ENCODE data around the gene ABCC3. TPM values are rescaled to one million over a fixed set of nuclear protein-coding genes. Genes with fewer than 3 reads are reported as not detected.

Gene ABCC3
- total RNA-seq, 2 experiments from 2014 or later, result not detected

Other genes with a start within 250 kb of the ABCC3 start
- gene LRRC59, start 237.4 kb upstream of the ABCC3 start, total RNA-seq, result 10 to 100 TPM; 71.5 to 82.6 TPM
- 10 to 100 TPM; 34.6 to 49.4 TPM for gene ACSF2, start 208.7 kb upstream of the ABCC3 start, total RNA-seq
- gene CHAD, start 166.0 kb upstream of the ABCC3 start, total RNA-seq, result not detected
- 10 to 100 TPM; 30.3 to 33.2 TPM for gene RSAD1, start 156.0 kb upstream of the ABCC3 start, total RNA-seq
- 10 to 100 TPM in 1 of 2 experiments, 1 to 10 TPM in 1; 6.7 to 13.9 TPM for gene MYCBPAP, start 126.4 kb upstream of the ABCC3 start, total RNA-seq
- gene EPN3, start 102.1 kb upstream of the ABCC3 start, total RNA-seq, result not detected
- gene SPATA20, start 87.7 kb upstream of the ABCC3 start, total RNA-seq, result 10 to 100 TPM; 29.9 to 35.2 TPM
- gene CACNA1G, start 74.2 kb upstream of the ABCC3 start, total RNA-seq, result not detected
- 10 to 100 TPM; 30.5 to 39.3 TPM for gene ANKRD40, start 73.0 kb downstream of the ABCC3 start, total RNA-seq
- gene LUC7L3, start 84.7 kb downstream of the ABCC3 start, total RNA-seq, result 100 to 1,000 TPM; 147 to 193 TPM
- gene ANKRD40CL, start 132.6 kb downstream of the ABCC3 start, total RNA-seq, result not detected
- gene WFIKKN2, start 200.7 kb downstream of the ABCC3 start, total RNA-seq, result not detected
- gene TOB1, start 231.5 kb downstream of the ABCC3 start, total RNA-seq, result 10 to 100 TPM; 34.1 to 47.5 TPM